ENCODE results near the gene FNTB.
A peak's percentile ranks its signal among the peaks of the same experiment; 100 is the strongest.

FNTB gene

DNA sequence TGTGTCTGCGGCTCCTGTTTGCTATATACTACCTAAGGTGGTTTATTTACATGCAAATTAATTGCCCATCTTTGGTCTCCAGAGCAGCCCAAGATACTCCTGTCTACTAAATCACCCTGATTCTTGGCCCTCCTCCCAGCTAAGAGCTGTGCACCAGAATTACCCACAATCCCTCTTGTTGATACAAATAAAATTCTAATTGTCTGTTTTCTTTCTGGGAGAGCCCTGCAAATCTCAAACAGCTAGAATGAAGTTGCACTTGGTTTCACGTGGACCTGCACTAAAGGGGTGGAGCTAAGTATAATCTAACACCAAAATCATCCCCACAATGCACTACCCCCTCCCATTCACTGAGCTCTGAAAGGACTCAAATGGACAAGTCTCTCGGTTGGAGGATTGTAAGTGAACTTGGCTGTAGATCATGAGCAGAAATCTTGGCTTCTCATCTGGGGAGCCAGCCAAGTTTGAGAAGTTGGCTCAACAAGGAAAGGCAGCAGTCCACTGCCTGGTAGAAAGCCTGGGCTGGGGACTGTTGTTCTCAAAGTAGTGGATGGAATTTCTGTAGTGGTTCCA lies 109.0 kb downstream of the FNTB start:
- DNase-seq: no peak

DNA sequence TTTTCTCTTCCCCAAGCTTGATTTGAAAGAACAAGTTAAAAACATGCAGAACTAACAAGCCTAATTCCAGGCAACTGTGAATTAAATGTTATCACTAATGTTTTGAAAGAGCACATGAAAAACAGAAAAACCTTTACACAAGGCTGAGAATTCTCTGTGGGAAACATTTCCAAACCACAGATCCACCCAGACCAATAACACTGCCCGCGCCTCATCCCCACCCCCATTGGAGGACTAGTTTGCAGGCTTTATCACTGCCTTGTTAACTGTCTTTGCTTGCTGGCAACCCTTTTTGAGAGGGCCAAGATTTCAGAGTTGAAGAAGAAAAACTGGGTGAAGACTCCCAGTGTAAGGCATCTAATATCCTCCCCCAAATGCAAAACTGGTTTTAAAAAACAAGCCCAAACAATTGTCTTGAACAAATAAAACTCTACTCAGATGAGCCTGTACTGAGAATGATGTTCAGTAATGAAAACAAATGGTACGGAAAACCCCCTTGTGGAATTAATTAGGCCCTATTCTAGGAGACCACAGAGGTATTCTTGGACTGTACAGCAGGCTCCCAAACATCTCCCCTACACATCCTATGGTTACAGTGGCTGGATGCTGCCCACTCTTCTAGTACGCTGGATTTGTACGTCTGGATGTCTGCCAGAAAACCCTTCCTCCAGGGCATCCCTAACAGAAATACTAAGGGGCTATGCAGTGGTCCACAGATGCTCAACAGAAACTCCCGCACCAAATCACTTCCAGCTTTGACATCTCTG lies 109.8 kb downstream of the FNTB start:
- DNase-seq: no peak

DNA sequence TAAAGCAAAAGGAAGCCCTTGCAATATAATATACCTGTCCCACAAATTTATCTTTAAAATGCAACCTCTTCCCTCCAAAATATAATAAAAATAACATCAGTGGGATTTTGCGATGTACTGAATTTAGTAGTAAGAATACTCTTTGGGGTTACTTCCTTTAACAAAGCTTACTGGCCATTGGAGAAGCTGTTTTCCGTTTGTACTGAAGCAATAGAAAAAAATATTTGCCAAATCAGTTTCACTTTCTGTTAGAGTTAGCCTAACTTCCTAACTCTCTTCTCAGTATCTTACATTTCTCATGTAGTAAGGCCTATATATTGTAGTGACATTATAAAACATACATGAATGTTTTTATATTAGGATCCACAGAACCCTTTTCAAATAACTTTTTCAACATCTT lies 111.9 kb downstream of the FNTB start:
- DNase-seq: no peak

DNA sequence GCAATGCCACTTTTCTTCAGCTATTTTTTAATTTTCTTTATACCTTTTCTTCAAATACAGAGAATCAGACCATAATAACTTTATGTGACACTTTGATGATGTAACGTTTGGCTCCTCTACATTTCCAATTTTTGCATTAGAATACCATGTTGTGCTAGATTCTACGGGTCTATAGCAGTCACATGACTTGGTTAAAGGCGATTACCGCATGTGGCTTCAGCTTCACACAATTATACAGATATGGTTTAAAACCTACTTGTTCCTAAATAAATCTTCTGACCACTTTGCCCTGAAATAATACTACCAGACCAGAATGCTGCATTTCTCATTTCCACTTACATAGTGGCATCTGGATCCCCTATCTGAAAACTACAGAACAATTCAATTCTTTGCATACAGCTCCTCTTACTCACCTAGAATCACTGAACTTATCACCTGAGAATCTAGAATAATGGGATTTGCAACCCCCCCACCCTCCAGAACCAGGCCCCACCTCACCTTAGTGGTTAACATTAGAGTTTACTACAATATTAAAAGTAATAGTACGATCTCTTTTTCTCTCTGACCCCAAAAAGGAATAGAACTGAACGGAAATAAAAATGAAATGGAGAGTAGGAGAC lies 114.3 kb downstream of the FNTB start:
- DNase-seq: no peak

DNA sequence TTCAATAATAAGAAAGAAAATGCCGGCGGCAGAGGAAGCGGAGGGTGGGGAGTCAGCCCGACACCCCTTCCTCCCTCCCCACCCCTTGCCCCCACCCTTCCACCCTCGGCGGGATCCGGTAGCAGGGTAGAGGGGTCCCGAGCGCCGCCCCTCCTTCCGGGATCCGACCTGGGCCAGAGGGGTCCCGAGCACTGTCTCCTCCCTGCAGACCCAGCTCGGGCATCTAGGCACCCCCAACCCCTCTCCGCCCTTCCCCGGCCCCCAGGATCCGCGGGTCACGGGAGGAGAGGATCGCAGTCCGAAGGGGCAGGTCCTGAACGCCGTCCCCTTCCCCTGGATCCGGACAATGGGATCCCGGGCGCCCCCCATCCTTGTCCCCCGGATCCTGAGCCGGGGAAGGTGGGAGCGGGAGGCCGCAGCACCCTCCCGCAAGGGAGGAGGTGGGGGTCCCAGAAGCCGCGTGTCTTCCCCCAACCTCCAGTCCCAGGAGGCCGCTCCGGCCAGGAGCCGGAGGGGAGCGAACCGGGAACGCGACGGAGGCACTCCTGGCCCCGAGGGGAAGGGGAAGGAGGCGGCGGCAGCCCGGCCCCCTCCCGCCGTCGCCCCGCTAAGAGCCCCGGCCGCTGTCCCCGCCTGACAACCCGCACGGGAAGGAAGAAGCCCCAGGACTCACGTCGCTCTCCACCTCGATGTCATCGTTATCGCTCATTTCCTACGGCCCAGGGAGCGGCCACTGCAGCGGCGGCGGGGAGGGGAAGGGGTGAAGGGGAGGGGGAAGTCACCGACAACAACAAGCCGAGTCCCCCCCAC lies 115.1 kb downstream of the FNTB start:
- peak; percentile 65 for DNase-seq

DNA sequence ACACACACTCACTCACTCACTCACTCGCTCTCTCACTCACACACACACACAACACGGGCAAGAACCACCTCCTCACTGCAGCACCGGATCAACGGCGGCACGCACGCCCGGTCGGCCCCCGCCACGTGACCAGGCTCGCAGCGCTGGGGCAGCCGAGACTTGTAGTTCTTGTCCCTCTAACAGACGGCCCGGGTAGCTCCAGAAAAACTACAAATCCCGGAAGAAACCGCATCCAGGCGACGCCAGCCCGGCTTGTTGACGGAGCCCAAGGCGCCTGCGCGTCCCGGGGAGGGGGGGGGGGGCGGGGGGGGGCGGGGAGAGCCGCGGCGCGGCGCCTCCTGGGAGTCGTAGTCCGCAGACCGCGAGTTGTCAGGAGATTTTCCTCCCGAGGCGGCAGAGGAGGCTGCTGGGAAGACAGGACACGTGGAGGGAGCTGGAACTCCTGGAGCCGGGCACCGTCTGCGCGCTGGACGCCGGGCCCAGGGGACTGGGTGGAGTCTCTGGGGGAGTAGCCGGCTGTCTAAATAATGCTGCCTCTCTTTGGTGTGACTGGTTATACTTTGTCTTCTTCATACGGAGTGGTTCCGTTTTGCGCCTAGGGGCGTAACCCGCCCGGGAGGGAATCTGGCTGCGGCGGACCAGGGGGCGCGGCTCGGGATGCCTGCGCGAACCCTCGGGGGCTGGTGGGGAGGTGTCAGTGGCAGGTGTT lies 115.9 kb downstream of the FNTB start, which contains the start of gene MAX:
Gene MAX (minus strand): TSS at position 77 of the 709 bp plus-strand sequence. CDS start 178 bp downstream, outside the sequence.
- peak; percentile 100 for DNase-seq

DNA sequence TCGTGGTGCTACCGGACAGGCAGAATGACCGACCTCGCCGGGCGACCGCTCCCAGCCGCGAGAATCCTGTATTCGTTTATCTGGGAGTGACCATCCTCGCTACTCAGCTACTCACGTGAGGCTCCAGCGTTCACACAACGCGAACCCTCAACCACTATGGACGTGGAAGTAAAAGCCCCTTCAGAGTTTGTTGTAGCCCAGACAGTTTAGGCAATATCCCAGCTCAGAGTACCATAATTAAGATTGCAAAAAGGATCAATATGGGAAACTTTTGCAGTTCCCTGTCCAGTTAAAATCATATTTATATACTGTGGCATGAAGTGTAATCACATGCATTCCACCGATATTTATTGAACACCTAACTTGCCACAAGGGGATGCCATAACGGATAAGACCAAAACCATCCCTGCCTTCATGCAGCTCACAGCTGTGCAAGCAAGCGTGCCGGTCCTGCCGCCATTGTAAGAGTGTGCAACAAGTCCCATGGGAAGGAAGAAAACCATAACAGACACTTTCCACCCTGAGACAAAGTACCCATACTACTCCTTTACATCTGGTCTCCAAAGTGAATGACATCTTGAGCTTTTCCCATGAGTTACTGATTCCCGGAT lies 116.6 kb downstream of the FNTB start:
- no peak for DNase-seq

DNA sequence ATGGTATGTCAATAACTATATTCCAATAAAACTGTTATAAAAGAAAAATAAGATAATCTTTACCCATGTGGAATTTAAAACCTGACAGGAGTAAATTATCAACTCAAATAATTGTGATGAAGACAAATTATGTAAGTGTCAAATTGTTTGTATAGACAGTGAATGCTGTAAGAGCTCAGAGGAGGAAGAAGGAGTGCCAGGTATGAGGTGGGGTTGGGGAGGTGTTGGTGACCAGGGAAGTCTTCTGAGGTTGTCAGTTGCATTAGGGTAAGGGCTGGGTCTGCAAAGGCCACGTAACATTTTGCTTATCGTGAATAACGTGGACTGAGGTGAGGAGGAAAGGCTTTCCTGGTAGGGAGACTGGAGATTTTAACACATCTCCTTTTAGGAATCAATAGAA lies 118.1 kb downstream of the FNTB start:
- no peak for DNase-seq

DNA sequence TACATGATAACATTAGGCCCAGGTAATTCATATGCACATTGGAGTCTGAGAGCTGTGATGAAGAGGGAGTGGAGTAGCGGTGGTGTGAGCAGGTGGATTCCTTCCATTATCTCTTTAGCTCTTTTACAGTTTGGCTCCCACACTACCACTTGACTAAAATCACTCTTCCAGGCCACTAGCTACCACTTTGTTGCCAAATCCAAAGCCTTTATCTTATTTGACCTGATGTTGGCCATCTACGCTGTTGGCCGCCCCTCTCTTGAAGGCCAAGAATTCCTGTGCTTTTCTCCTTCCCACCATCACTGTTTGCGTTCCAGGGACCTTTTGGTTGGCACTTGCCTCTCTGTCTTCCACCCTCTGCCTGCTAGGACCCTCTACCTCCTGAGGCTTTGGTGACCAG lies 119.6 kb downstream of the FNTB start:
- no peak for DNase-seq

DNA sequence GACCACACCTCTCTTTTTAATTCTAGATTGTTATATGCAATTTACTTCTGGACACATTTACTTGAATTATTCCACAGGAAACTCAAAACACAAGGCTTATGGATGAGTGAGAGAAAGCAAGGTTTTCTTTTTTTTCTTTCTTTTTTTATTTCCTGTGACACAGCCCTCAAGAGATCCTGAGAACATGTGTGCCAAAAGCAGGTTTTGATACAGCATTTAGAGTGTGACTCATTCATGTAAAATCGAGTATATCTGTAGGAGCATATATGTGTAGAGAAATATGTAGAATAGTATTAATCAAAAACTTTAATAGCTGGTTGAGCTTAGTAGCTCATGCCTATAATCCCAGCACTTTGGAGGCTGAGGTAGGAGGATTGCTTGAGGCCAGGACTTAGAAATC lies 120.0 kb downstream of the FNTB start:
- no peak for DNase-seq

DNA sequence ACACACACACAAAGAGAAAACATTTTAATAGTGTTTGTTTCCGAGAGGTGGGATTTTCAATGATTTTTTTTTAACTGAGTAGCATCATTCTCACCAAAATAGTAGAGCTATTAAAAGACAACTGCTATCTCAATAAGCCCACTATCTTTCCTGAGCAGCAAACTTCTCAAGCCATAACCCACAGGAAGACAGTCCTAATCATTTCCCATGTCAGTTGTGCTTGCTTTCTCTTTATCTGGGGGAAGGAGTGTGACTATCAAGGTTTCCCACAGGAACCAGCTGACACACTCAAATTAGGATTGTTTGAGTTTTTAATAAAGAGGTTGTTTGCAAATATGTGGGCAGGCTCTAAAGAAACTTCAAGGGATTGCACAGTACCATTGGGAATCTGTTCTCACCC lies 120.5 kb downstream of the FNTB start:
- DNase-seq: no peak

DNA sequence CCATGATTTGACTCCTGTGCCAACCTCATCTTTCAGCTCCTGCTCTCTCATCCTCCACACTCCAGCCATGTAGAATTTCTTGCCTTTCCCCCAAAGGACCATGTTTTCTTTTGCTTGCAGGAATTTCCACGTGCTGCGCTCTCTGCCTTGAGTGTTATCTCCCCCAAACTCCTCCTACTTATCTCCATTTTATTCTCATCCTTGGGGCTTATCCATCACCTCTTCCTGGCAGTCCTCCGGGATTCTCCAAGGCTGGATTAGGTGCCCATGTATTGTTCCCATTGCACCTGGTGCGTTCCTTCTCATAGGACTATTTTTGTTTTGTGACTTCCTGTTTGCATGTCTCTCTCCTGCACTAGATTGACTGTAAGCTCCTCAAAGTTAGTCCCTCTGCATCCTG lies 122.7 kb downstream of the FNTB start:
- DNase-seq: no peak

DNA sequence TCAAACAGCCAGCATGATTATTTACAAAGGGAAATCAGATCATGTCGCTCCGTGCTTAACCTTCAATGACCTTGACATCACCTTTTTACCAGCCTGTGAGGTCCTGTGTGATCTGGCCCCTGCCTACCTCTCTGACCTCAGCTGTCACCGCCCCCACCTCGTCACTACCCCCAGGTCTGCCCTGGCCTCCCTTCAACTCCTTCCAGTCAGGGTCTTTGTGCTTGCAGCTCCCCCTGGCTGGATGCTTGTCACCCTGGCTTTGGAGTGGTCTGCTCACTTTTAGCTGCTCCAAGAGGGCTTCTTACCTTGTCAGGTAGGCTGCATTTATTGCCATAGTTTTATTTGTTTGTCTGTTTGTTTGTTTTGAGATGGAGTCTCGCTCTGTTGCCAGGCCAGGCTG lies 123.8 kb downstream of the FNTB start:
- DNase-seq: no peak

All from islet precursor cell (in vitro differentiated cells).